HepG2 (cell line): ENCODE measurements around the gene TECRL.

ENCODE experiments used
- ATF1 ChIP-seq: IDR thresholded peaks from 2 replicates; pipeline ENCODE4 v1.6.1; 2016; ENCODE audit warnings: mild to moderate bottlenecking, control low read depth
- POLR2A ChIP-seq, 2 experiments: IDR thresholded peaks; 2 replicates each; pipeline ENCODE4 v1.6.1; 2011; ENCODE audit warnings: low read depth in 2 of 2, low read length in 2 of 2, mild to moderate bottlenecking in 1 of 2, moderate library complexity in 1 of 2; ENCODE audit not compliant: insufficient read depth in 1 of 2
- RAD21 ChIP-seq: fragments of 450-650 bp; formaldehyde crosslinking; IDR thresholded peaks from 2 replicates; pipeline ENCODE4 v1.5.0; 2020; ENCODE audit warnings: mild to moderate bottlenecking
- RBFOX2 ChIP-seq: fragments of 200-400 bp; formaldehyde crosslinking; IDR thresholded peaks from 2 replicates; pipeline ENCODE4 v1.6.1; 2017; ENCODE audit warnings: low read depth, mild to moderate bottlenecking, low read length
- TF ChIP-seq, protein P1 (sequence below): sonication (generic); formaldehyde crosslinking; IDR thresholded peaks from 2 replicates; pipeline ENCODE4 v1.4.0; 2020; ENCODE audit warnings: missing genetic modification reagents

DNA sequence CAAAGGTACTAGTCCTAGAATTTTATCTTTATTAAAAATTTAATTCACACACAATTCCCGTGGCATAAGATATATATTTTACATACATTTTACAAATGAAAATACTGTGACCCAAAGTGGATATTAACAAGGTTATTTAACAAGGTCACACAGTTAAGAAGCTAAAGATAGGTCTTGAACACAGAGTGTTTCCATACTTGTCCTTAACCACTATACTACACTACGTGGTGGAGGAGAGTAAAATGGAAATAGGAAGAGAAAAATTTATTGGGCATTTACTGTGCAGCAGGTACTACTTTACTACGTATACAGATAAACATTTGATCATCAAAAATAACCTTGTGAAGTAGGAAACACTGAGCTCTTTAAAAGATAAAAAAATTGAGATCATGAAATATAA lies 14.8 kb downstream of the TECRL start:
- TF ChIP-seq RBFOX2 (no peak), ATF1 (no peak), RAD21 (no peak), POLR2A (IDR thresholded peaks at IDR 0.05; ENCODE audit: insufficient read depth in 1 of 2, low read depth in 2 of 2, low read length in 2 of 2) (no peak)
- TF ChIP-seq, protein P1, sequence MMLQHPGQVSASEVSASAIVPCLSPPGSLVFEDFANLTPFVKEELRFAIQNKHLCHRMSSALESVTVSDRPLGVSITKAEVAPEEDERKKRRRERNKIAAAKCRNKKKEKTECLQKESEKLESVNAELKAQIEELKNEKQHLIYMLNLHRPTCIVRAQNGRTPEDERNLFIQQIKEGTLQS, result no peak
